ENCODE measurements around the gene DHX40.

GRCh38 chr17:59642565-59642964 is 77.2 kb downstream of the DHX40 start:
- TF ChIP-seq EZH2phosphoT487 (IDR thresholded peaks at IDR 0.05; ENCODE audit: borderline replicate concordance, low read depth): no peak
- no peak for TF ChIP-seq CTCF (IDR thresholded peaks at IDR 0.05)
- no peak for TF ChIP-seq RAD21 (IDR thresholded peaks at IDR 0.05; ENCODE audit: low read length)
- no peak for TF ChIP-seq REST (IDR thresholded peaks at IDR 0.05; ENCODE audit: low read depth, low read length)
- TF ChIP-seq TAF1 (IDR thresholded peaks at IDR 0.05; ENCODE audit: borderline replicate concordance, low read depth, low read length): no peak

All from SK-N-SH (cell line).